Ectodermal cell (in vitro differentiated cells): ENCODE data around the gene PARD3B.

ENCODE experiments used
- H3K27ac ChIP-seq: 2 replicates; pipeline ENCODE4 v1.7.0; 2013; ENCODE audit warnings: mild to moderate bottlenecking, low read depth, low read length; ENCODE audit not compliant: insufficient read depth, poor library complexity, severe bottlenecking
- H3K27me3 ChIP-seq: 2 replicates; pipeline ENCODE4 v1.7.0; 2013; ENCODE audit warnings: mild to moderate bottlenecking, low read length; ENCODE audit not compliant: insufficient read depth, control insufficient read depth, poor library complexity, severe bottlenecking
- H3K36me3 ChIP-seq: one replicate; pipeline ENCODE4 v1.7.0; 2013; ENCODE audit warnings: low read length; ENCODE audit not compliant: control insufficient read depth, insufficient read depth
- H3K4me1 ChIP-seq: one replicate; pipeline ENCODE4 v1.7.0; 2013; ENCODE audit warnings: low read length; ENCODE audit not compliant: control insufficient read depth, insufficient read depth
- H3K4me3 ChIP-seq: 2 replicates; pipeline ENCODE4 v1.7.0; 2013; ENCODE audit warnings: low read depth, low read length, control low read depth; ENCODE audit not compliant: insufficient read depth
- H3K9me3 ChIP-seq: 2 replicates; pipeline ENCODE4 v1.7.0; 2013; ENCODE audit warnings: mild to moderate bottlenecking, low read length, moderate library complexity; ENCODE audit not compliant: control insufficient read depth
- WGBS, 2 experiments: methylation state at CpG; one replicate each; pipeline ENCODE4 v1.1.7; 2013; ENCODE audit warnings: missing lambda C conversion rate in 2 of 2; 5-methylcytosine and 5-hydroxymethylcytosine counted together

The PARD3B gene

DNA sequence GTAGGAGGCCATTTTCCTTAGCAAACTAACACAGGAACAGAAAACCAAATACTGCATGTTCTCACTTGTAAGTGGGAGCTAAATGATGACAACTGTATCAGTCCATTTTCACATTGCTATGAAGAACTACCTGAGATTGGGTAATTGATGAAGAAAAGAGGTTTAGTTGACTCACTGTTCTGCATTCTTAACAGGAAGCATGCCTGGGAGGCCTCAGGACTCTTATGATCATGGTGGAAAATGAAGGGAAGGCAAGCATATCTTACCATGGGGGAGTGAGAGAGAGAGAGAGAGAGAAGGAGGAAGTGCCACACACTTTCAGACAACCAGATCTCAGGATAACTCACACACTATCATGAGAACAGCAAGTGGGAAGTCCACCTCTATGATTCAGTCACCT lies 105.3 kb downstream of the PARD3B start:
- Histone ChIP-seq H3K36me3 (no peaks in the 10 kb centered on the region), H3K27me3 (no peaks in the 10 kb centered on the region), H3K4me3 (no peak overlapping the region)

DNA sequence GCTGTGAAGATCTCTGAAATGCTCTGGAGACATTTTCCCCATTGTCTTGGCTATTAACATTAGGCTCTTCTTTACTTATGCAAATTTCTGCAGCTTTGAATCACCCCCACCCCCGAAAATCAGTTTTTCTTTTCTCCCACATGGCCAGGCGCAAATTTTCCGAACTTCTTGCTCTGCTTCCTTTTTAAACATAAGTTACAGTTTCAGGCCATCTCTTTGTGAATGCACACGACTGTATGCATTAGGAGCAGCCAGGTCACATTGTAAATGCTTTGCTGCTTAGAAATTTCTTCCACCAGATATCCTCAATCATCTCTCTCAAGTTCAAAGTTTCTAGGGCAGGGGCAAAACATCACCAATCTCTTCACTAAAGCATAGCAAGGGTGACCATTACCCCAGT lies 106.8 kb downstream of the PARD3B start:
- 92 to 94% methylated on average over 4 of the region's 4 CpGs for WGBS, 2 experiments
- Histone ChIP-seq H3K4me1 (no peaks in the 10 kb centered on the region), H3K27me3 (no peaks in the 10 kb centered on the region), H3K36me3 (no peaks in the 10 kb centered on the region), H3K4me3 (no peak overlapping the region), H3K9me3 (no peaks in the 10 kb centered on the region), H3K27ac (no peak overlapping the region)

More for the DNA sequence above, 105.3 kb downstream of the PARD3B start:
- Histone ChIP-seq H3K27ac (no peak overlapping the region), H3K4me1 (no peaks in the 10 kb centered on the region), H3K9me3 (no peaks in the 10 kb centered on the region)

DNA sequence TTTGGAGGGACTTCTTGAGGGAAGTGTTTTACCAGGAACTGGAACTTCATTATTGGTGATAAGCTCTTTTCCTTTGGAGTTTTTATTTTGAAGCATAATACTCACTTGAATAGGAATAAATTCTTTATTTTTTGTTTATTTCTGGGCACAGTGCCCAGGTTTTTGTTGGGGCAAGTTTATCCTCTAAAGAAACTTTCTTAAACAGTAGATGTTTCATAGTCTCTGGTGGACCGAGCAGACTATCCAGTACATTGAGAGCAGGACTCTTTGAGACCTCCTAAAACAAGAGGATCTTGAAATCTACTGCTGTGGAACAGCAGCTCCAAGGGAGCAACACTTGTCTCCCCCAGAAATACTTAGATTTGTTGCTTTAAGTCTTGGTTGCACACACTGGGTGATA lies 109.4 kb downstream of the PARD3B start:
- Histone ChIP-seq H3K9me3 (no peaks in the 10 kb centered on the region), H3K4me1 (no peaks in the 10 kb centered on the region), H3K27me3 (no peaks in the 10 kb centered on the region), H3K4me3 (no peak overlapping the region), H3K36me3 (no peaks in the 10 kb centered on the region), H3K27ac (no peak overlapping the region)
- 95 to 100% methylated on average over 1 of the region's 1 CpG for WGBS, 2 experiments

DNA sequence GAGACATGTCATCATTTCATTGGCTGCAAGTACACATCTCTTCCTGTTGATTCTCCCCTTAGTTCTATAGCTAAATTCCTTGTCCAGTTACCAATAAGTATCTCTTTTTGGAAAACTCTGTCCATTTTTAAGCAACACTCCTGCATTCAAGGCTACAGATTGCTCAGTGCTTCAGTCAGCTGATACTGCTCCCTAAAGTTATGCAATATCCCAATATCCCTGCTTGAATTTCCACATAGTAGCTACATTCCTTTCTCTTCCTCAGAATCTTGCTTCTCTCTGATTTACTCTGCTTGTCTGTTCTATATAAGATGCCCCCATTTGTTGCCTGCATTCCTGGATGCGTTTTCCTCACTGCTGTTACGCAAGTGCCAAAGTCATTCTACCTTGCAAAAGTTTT lies 109.8 kb downstream of the PARD3B start:
- H3K27me3 ChIP-seq, result no peaks in the 10 kb centered on the region
- no peaks in the 10 kb centered on the region for H3K36me3 ChIP-seq
- H3K4me1 ChIP-seq, result no peaks in the 10 kb centered on the region
- 90 to 100% methylated on average over 2 of the region's 2 CpGs for WGBS, 2 experiments
- H3K27ac ChIP-seq, result no peak overlapping the region
- H3K9me3 ChIP-seq, result no peaks in the 10 kb centered on the region
- H3K4me3 ChIP-seq, result no peak overlapping the region

DNA sequence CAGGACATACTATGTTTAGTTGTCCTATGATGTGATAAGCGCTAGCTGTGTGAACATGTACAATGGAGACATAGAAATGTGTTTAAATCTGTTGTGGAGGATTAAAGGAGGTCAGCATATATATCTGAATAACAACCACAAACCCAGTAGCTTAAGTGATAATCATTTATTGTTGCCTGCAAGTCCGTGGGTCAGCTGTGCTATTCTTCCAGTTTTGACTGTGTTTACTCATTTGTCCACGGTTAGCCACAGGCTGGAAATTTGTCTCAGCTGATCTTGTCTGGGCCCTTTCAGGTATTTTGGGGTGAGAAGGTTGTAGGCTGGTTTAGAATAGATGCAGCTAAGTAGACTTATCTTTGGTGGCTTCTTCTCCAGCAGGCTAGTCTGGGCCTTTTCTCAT lies 110.4 kb downstream of the PARD3B start:
- no peaks in the 10 kb centered on the region for H3K36me3 ChIP-seq

DNA sequence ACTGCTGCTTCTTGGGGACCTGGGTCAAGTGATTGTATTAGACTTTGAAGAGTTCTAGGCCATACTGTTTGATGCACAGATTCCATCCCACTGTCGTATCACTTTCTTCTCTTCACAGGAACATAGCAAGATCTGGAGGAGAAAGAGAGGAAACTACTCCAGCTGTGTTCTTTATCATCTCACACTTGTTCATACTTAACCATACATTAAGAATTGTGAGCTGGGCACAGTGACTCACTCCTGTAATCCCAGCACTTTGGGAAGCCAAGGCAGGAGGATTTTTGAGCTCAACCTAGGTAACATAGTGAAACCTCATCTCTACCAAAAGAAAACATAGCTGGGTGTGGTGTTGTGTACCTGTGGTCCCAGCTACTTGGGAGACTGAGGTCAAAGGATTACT lies 111.7 kb downstream of the PARD3B start:
- Histone ChIP-seq H3K4me3 (no peak overlapping the region), H3K4me1 (no peaks in the 10 kb centered on the region), H3K9me3 (no peaks in the 10 kb centered on the region), H3K36me3 (no peaks in the 10 kb centered on the region), H3K27me3 (no peaks in the 10 kb centered on the region), H3K27ac (no peak overlapping the region)
- 87 to 92% methylated on average over 1 of the region's 1 CpG for WGBS, 2 experiments

More for the DNA sequence above, 110.4 kb downstream of the PARD3B start:
- Histone ChIP-seq H3K27me3 (no peaks in the 10 kb centered on the region), H3K4me3 (no peak overlapping the region), H3K27ac (no peak overlapping the region), H3K9me3 (no peaks in the 10 kb centered on the region), H3K4me1 (no peaks in the 10 kb centered on the region)
- 88 to 92% methylated on average over 3 of the region's 3 CpGs for WGBS, 2 experiments

DNA sequence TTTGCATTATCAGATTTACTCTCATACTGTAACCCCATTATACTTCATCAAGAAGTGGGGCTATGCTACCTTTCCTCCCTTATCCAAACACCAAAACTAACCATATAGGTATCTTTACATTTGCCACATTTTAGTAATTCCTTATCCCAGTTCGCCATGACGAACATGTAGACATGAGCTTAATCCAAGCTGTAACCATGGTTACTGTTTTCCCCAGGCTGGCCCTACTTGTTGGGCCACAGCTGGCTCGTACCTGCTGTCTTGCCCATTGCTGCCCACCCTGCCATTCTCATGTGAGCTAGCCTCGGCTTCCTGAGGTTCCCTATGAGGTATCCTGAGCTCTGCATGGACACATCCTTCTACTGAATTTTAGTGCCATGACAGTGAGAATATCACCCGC lies 117.7 kb downstream of the PARD3B start:
- H3K27ac ChIP-seq, result no peak overlapping the region
- no peaks in the 10 kb centered on the region for H3K27me3 ChIP-seq
- H3K9me3 ChIP-seq, result no peaks in the 10 kb centered on the region
- no peaks in the 10 kb centered on the region for H3K36me3 ChIP-seq
- 94 to 95% methylated on average over 5 of the region's 5 CpGs for WGBS, 2 experiments
- H3K4me3 ChIP-seq, result no peak overlapping the region
- no peaks in the 10 kb centered on the region for H3K4me1 ChIP-seq

DNA sequence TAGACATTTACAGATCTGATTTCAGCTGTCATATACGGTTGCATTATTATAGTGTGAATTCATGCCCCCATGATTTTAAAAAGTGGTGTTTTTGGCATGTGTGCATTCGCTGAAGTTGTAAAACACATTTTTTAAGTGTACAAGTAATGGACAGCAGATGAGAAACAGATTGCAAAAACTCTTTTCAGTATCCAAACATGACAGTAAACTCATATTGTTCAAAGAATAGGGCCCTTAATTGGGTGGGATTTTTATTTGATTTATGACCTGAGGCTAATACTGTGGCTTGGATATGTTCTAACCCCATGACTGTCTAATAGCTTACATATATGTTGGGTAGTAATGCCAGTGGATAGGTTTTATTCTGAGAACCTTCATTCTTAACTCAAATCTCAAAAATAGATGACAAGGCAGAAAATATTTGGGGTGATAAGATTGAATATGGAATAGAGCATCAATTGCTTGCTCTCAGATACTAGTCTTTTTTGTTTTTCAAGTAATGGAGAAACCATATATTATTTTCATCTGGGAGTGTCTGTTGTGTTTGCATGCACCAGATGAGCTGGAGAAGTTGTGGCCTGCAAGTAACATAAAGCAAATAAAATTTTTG lies 118.6 kb downstream of the PARD3B start:
- H3K27ac ChIP-seq, result no peak overlapping the region
- H3K4me1 ChIP-seq, result no peaks in the 10 kb centered on the region
- H3K36me3 ChIP-seq, result no peaks in the 10 kb centered on the region
- H3K9me3 ChIP-seq, result no peaks in the 10 kb centered on the region
- H3K4me3 ChIP-seq, result no peak overlapping the region
- WGBS, 2 experiments, result 94 to 100% methylated on average over 1 to 2 of the region's 2 CpGs
- H3K27me3 ChIP-seq, result no peaks in the 10 kb centered on the region

DNA sequence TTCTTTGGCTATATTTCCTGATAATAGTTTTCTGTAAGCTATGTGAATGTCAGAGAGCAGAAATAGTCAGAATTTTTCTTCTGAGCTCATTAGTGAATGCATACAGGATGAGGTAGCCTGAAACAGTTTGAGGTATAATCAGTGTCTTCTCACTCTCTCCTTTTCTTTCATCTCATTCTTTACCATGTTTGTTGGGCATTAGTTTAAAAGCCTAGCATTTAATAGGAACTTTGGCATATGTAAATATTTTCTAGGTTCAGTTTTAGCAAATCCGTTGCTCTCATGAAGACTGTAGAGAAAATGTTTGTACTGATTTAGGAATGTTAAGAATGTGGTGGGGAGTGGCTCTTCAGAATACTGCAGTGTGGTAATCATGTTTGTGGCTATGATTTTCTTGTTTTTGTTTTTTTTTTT lies 119.4 kb downstream of the PARD3B start:
- no peak overlapping the region for H3K4me3 ChIP-seq
- WGBS, 2 experiments, result 27 to 38% methylated on average over 1 of the region's 1 CpG
- no peak overlapping the region for H3K27ac ChIP-seq

DNA sequence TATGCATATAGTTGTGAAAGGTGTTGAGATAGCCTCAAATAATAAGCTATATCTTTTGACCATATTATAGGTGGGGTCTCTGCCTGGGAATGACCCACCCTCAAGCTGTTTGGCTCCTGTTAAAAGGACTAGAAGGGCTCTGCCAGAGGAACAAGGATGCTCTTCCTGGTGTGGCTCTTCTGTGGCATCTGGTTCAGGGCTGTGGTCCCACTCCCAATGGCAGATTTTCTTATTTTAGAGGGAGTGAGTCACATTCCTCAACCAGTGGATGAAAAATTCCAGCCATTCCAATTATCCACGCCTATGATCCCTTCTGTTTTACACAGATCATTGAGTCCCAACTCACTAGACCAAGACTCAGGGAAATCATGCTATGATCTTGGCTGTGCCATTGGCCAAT lies 119.9 kb downstream of the PARD3B start:
- H3K27me3 ChIP-seq, result no peaks in the 10 kb centered on the region
- H3K36me3 ChIP-seq, result no peaks in the 10 kb centered on the region
- H3K4me1 ChIP-seq, result no peaks in the 10 kb centered on the region
- no peaks in the 10 kb centered on the region for H3K9me3 ChIP-seq
- H3K27ac ChIP-seq, result peak overlapping the region; percentile 20
- 78 to 83% methylated on average over 1 of the region's 1 CpG for WGBS, 2 experiments
- H3K4me3 ChIP-seq, result no peak overlapping the region

More for the DNA sequence above, 119.4 kb downstream of the PARD3B start:
- Histone ChIP-seq H3K4me1 (no peaks in the 10 kb centered on the region), H3K9me3 (no peaks in the 10 kb centered on the region), H3K27me3 (no peaks in the 10 kb centered on the region), H3K36me3 (no peaks in the 10 kb centered on the region)

DNA sequence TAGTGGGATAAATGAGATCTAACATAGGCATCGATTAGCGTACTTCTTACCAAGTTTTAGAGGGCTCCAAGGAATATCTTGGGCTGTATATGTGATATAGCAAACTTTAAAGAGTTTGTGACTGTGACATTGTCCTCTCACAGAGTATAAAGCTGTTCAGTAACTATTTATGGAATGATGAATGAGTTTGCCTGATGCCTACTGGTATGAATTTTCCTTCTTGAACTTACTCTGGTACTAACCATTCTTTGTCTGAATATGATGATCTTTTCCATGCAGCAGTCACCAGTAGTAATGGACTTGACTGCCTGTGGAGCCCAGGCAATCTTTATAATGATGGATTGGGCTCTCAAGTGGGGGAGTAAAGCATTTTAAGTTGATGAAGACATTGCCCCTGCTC lies 120.5 kb downstream of the PARD3B start:
- 97 to 99% methylated on average over 2 of the region's 2 CpGs for WGBS, 2 experiments
- no peaks in the 10 kb centered on the region for H3K27me3 ChIP-seq
- H3K9me3 ChIP-seq, result no peaks in the 10 kb centered on the region
- no peaks in the 10 kb centered on the region for H3K4me1 ChIP-seq
- H3K27ac ChIP-seq, result no peak overlapping the region
- H3K4me3 ChIP-seq, result no peak overlapping the region
- no peaks in the 10 kb centered on the region for H3K36me3 ChIP-seq
